ENCODE data around the gene KCNIP4. TPM values are rescaled to one million over a fixed set of nuclear protein-coding genes. Genes with fewer than 3 reads are reported as not detected.

KCNIP4 gene
- total and polyA plus RNA-seq, 2 of the 8 experiments (the other 6 are each of a cell fraction or from before 2014, with no cell fraction given) = 0.06 TPM; not detected in 1

GRCh38 chr4:21385706-21386105 is 562.9 kb downstream of the KCNIP4 start:
- Histone ChIP-seq H3K27ac (ENCODE audit: low read depth, low read length) (no peak overlapping the region), H3K27me3 (replicated peaks in 1 of 4; ENCODE audit: control insufficient read depth in 3 of 4, extremely low read depth in 1 of 4, insufficient read depth in 3 of 4, low read length in 3 of 4) (no peaks in the 10 kb centered on the region), H3K23ac (ENCODE audit: insufficient read length) (no peak overlapping the region), H2AFZ (ENCODE audit: low read length) (no peak overlapping the region), H4K20me1 (replicated peaks in 1 of 2; ENCODE audit: control insufficient read depth in 1 of 2, insufficient read depth in 2 of 2, low read length in 2 of 2) (no peaks in the 10 kb centered on the region), H3K9me3 (ENCODE audit: insufficient read depth in 2 of 2, low read depth in 1 of 2, low read length in 1 of 2) (no peaks in the 10 kb centered on the region), H3K79me1 (ENCODE audit: low read depth, low read length) (no peaks in the 10 kb centered on the region), H2BK5ac (ENCODE audit: low read depth, low read length) (no peak overlapping the region), H2AK5ac (ENCODE audit: low read depth, low read length) (no peak overlapping the region), H4K91ac (replicated peaks; ENCODE audit: insufficient read length, low read length) (no peak overlapping the region), H3K4me2 (ENCODE audit: insufficient read depth in 1 of 2, low read depth in 2 of 2, low read length in 2 of 2) (no peak overlapping the region), H3K56ac (replicated peaks; ENCODE audit: insufficient read length, low read depth, low read length) (no peak overlapping the region), H3K4ac (replicated peaks; ENCODE audit: insufficient read length, low read depth, low read length) (no peak overlapping the region), H2BK12ac (ENCODE audit: low read depth, low read length) (no peak overlapping the region), H3K4me3 (ENCODE audit: extremely low read depth in 1 of 4, insufficient read depth in 2 of 4, low read depth in 3 of 4, low read length in 4 of 4) (no peak overlapping the region), H4K8ac (ENCODE audit: extremely low read depth, insufficient read depth, low read length) (no peak overlapping the region), H3K18ac (ENCODE audit: extremely low read depth, low read length) (no peak overlapping the region), H2BK20ac (ENCODE audit: low read length) (no peak overlapping the region), H2BK120ac (replicated peaks; ENCODE audit: low read depth, low read length) (no peak overlapping the region), H3K23me2 (ENCODE audit: low read depth, low read length) (no peaks in the 10 kb centered on the region), H3K4me1 (replicated peaks in 1 of 4; ENCODE audit: control insufficient read depth in 3 of 4, insufficient read depth in 4 of 4, low read length in 3 of 4) (no peaks in the 10 kb centered on the region), H3K14ac (ENCODE audit: insufficient read length) (no peak overlapping the region), H3K9ac (replicated peaks in 1 of 4; ENCODE audit: extremely low read depth in 1 of 4, low read depth in 3 of 4, low read length in 3 of 4) (no peak overlapping the region), H4K5ac (ENCODE audit: insufficient read length, low read depth, low read length) (no peak overlapping the region), H3K79me2 (ENCODE audit: control insufficient read depth in 1 of 2, insufficient read depth in 2 of 2, low read length in 2 of 2) (no peaks in the 10 kb centered on the region), H3K36me3 (ENCODE audit: control insufficient read depth in 2 of 4, insufficient read depth in 4 of 4, low read length in 3 of 4) (no peaks in the 10 kb centered on the region), H2BK15ac (ENCODE audit: low read length) (no peak overlapping the region)
- FAIRE-seq (no peak), DNase-seq (ENCODE audit: low read depth in 1 of 2, low spot score in 2 of 2) (no peak)
- ChIA-PET POLR2A (ENCODE audit: partially characterized antibody) (no interaction called here), CTCF (ENCODE audit: partially characterized antibody) (no interaction called here)
- TF ChIP-seq ATF2 (IDR thresholded peaks at IDR 0.05; ENCODE audit: low read length) = no peak
- no peak for TF ChIP-seq KDM1A (IDR thresholded peaks at IDR 0.05; ENCODE audit: borderline replicate concordance, low read length)
- TF ChIP-seq CTBP2 (IDR thresholded peaks at IDR 0.05; ENCODE audit: borderline replicate concordance, insufficient read depth, insufficient read length, low read length) = no peak
- TF ChIP-seq TAF1 (IDR thresholded peaks at IDR 0.05; ENCODE audit: low read depth, low read length) = no peak
- TF ChIP-seq MAFK (IDR thresholded peaks at IDR 0.05; ENCODE audit: low read depth, low read length) = no peak
- TF ChIP-seq SIRT6 (IDR thresholded peaks at IDR 0.05; ENCODE audit: low read length) = no peak
- TF ChIP-seq CBX8 (IDR thresholded peaks at IDR 0.05; ENCODE audit: borderline replicate concordance, low read depth, low read length) = no peak
- 90% methylated on average over 4 of the region's 4 CpGs; no CpG with 5 or more reads in 1 of the 2 experiments for WGBS, 2 experiments (ENCODE audit: extremely low coverage in 1 of 2, insufficient coverage in 1 of 2, insufficient read length in 1 of 2, insufficient replicate concordance in 2 of 2, low coverage in 1 of 2, low lambda C conversion rate in 2 of 2, missing lambda C conversion rate in 1 of 2)

All from H1 (cell line).